Astrocyte (in vitro differentiated cells and primary cell): ENCODE results near the gene AKAP17A. TPM values are rescaled to one million over a fixed set of nuclear protein-coding genes. Genes with fewer than 3 reads are reported as not detected.

Source experiments
- DNase-seq: peaks from one replicate; pipeline ENCODE4 v3.0.0-alpha.2; 2010; ENCODE audit warnings: low read depth
- FAIRE-seq: peaks from 2 replicates; lab custom pipeline; 2011; peaks lifted over from hg19 to GRCh38; lab: Jason Lieb, UNC
- H2AFZ ChIP-seq: 2 replicates; pipeline ENCODE4 v1.6.0; 2012; ENCODE audit warnings: low read depth, low read length, inconsistent platforms
- H3K27ac ChIP-seq: 2 replicates; pipeline ENCODE4 v1.5.1; 2011; ENCODE audit warnings: low read depth, low read length, inconsistent platforms
- H3K27me3 ChIP-seq: 2 replicates; pipeline ENCODE4 v1.6.0; 2011; ENCODE audit warnings: low read length, inconsistent platforms; ENCODE audit not compliant: insufficient read depth
- H3K36me3 ChIP-seq: 2 replicates; pipeline ENCODE4 v1.5.1; 2011; ENCODE audit warnings: low read length, inconsistent platforms; ENCODE audit not compliant: insufficient read depth
- H3K4me1 ChIP-seq: 2 replicates; pipeline ENCODE4 v1.5.1; 2011; ENCODE audit warnings: low read length, inconsistent platforms; ENCODE audit not compliant: insufficient read depth
- H3K4me2 ChIP-seq: 2 replicates; pipeline ENCODE4 v1.6.0; 2012; ENCODE audit warnings: low read length, inconsistent platforms
- H3K4me3 ChIP-seq: 2 replicates; pipeline ENCODE4 v1.5.1; 2011; ENCODE audit warnings: low read depth, mild to moderate bottlenecking, low read length, inconsistent platforms; ENCODE audit not compliant: insufficient read depth
- H3K79me2 ChIP-seq: 2 replicates; pipeline ENCODE4 v1.6.0; 2012; ENCODE audit warnings: mild to moderate bottlenecking, low read length, inconsistent platforms; ENCODE audit not compliant: insufficient read depth
- H3K9ac ChIP-seq: 2 replicates; pipeline ENCODE4 v1.6.0; 2012; ENCODE audit warnings: mild to moderate bottlenecking, low read length, inconsistent platforms
- H3K9me3 ChIP-seq: 2 replicates; pipeline ENCODE4 v1.5.1; 2012; ENCODE audit warnings: low read depth, mild to moderate bottlenecking, low read length, inconsistent platforms; ENCODE audit not compliant: insufficient read depth
- H4K20me1 ChIP-seq: 2 replicates; pipeline ENCODE4 v1.6.0; 2012; ENCODE audit warnings: low read length, inconsistent platforms; ENCODE audit not compliant: insufficient read depth
- H3K27ac Mint-ChIP-seq: one replicate; pipeline ENCODE4 v1.8.0; 2021; ENCODE audit warnings: mild to moderate bottlenecking, mixed read lengths; ENCODE audit not compliant: unreplicated experiment
- H3K27me3 Mint-ChIP-seq: one replicate; pipeline ENCODE4 v1.8.0; 2021; ENCODE audit warnings: low read depth, mixed read lengths; ENCODE audit not compliant: unreplicated experiment
- H3K36me3 Mint-ChIP-seq: one replicate; pipeline ENCODE4 v1.8.0; 2021; ENCODE audit warnings: low read depth, mixed read lengths; ENCODE audit not compliant: unreplicated experiment
- H3K4me1 Mint-ChIP-seq: one replicate; pipeline ENCODE4 v1.8.0; 2021; ENCODE audit warnings: low read depth, mixed read lengths; ENCODE audit not compliant: unreplicated experiment
- H3K4me3 Mint-ChIP-seq: one replicate; pipeline ENCODE4 v1.8.0; 2021; ENCODE audit warnings: mild to moderate bottlenecking, moderate library complexity, mixed read lengths; ENCODE audit not compliant: unreplicated experiment
- H3K9me3 Mint-ChIP-seq: one replicate; pipeline ENCODE4 v1.8.0; 2021; ENCODE audit warnings: mild to moderate bottlenecking, mixed read lengths; ENCODE audit not compliant: unreplicated experiment
- EZH2 ChIP-seq: IDR thresholded peaks from 2 replicates; pipeline ENCODE4 v1.6.1; 2012; ENCODE audit warnings: mild to moderate bottlenecking, low read length, inconsistent platforms; ENCODE audit not compliant: insufficient read depth
- total RNA-seq: library from RNA; stranded (reverse); gene quantifications from 2 replicates; pipeline ENCODE4 v1.2.1, GENCODE V29; 2021
- TF ChIP-seq, protein P1 (sequence below): IDR thresholded peaks from 2 replicates; pipeline ENCODE4 v1.5.1; 2011; ENCODE audit warnings: low read depth, mild to moderate bottlenecking, inconsistent platforms, low read length, moderate library complexity; ENCODE audit not compliant: insufficient read depth

The AKAP17A gene
- total RNA-seq, 1 donor from 2014 or later: 15.9 TPM

DNA sequence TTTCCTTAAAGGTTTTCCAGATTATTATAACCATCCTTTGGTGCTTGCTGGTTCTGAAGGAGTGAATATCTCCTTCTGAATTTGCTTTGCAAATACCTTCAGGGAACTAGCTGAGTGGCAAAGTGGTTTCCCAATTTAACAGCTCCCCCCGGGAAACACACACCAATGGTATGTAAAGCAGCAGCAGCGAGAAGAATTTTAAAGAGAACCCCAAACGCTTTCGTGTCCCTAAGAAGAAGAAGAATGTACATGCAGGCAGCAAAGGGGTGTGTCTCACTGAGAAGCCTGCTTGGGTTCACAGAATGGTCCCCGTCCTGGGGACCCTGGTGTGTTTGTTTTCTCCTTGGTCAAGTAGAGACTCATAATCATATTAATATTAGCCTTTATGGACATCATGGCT is 4.2 kb upstream of the AKAP17A start:
- H3K4me3 Mint-ChIP-seq: no peak overlapping the region
- Histone ChIP-seq H2AFZ (no peak overlapping the region), H3K36me3 (no peaks in the 10 kb centered on the region)

DNA sequence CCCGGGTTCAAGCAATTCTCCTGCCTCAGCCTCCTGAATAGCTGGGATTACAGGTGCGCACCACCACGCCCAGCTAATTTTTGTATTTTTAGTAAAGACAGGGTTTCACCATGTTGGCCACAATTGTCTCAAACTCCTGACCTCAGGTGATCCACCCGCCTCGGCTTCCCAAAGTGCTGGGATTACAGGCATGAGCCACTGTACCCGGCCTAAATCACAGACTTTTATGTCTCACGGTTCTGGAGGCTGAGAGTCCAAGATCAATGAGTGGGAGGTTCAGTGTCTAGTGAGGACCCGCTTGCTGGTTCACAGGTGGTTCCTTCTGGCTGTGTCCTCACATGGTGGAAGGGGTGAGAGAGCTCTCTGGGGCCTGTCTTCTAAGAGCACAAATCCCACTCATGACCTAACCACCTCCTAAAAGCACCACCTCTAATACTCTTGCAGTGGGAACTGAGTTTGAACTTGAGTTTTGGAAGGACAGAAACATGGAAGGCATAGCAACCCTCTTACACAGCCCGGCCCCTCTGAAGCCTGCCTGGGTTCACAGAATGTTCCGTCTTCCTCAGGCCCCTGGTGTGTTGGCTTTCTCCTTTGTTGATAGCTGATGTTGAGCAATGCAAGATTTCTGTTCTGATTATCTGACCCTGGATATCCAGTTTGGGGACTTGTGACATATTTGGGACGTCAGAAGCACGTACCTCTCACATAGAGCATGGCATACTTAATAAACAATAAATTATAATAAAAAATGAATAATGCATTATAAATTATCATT is 1.9 kb upstream of the AKAP17A start:
- TF ChIP-seq EZH2: no peak
- TF ChIP-seq, protein P1, sequence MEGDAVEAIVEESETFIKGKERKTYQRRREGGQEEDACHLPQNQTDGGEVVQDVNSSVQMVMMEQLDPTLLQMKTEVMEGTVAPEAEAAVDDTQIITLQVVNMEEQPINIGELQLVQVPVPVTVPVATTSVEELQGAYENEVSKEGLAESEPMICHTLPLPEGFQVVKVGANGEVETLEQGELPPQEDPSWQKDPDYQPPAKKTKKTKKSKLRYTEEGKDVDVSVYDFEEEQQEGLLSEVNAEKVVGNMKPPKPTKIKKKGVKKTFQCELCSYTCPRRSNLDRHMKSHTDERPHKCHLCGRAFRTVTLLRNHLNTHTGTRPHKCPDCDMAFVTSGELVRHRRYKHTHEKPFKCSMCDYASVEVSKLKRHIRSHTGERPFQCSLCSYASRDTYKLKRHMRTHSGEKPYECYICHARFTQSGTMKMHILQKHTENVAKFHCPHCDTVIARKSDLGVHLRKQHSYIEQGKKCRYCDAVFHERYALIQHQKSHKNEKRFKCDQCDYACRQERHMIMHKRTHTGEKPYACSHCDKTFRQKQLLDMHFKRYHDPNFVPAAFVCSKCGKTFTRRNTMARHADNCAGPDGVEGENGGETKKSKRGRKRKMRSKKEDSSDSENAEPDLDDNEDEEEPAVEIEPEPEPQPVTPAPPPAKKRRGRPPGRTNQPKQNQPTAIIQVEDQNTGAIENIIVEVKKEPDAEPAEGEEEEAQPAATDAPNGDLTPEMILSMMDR: no peak
- H3K4me1 Mint-ChIP-seq: no peaks in the 10 kb centered on the region
- Histone ChIP-seq H3K9me3 (no peaks in the 10 kb centered on the region), H2AFZ (no peak overlapping the region), H3K4me3 (no peak overlapping the region), H3K79me2 (peaks cover 28% of the 10 kb centered on the region), H3K27ac (no peak overlapping the region), H3K4me1 (peaks cover 11% of the 10 kb centered on the region), H4K20me1 (peaks cover 26% of the 10 kb centered on the region), H3K27me3 (no peaks in the 10 kb centered on the region), H3K9ac (no peak overlapping the region), H3K36me3 (peaks cover 7% of the 10 kb centered on the region), H3K4me2 (no peak overlapping the region)
- H3K9me3 Mint-ChIP-seq: peaks cover 4% of the 10 kb centered on the region
- no peak overlapping the region for H3K4me3 Mint-ChIP-seq
- H3K27me3 Mint-ChIP-seq: no peaks in the 10 kb centered on the region
- DNase-seq: no peak
- H3K27ac Mint-ChIP-seq: no peak overlapping the region
- no peaks in the 10 kb centered on the region for H3K36me3 Mint-ChIP-seq
- no peak for FAIRE-seq

More for the DNA sequence above, 4.2 kb upstream of the AKAP17A start:
- Mint-ChIP-seq H3K36me3 (no peaks in the 10 kb centered on the region), H3K27ac (no peak overlapping the region), H3K9me3 (no peaks in the 10 kb centered on the region), H3K27me3 (no peaks in the 10 kb centered on the region), H3K4me1 (no peaks in the 10 kb centered on the region)
- H3K27ac ChIP-seq: no peak overlapping the region
- H3K79me2 ChIP-seq: peaks cover 4% of the 10 kb centered on the region
- DNase-seq (no peak), FAIRE-seq (no peak)
- H3K27me3 ChIP-seq: no peaks in the 10 kb centered on the region
- peaks cover 3% of the 10 kb centered on the region for H4K20me1 ChIP-seq
- no peak overlapping the region for H3K4me3 ChIP-seq
- H3K4me1 ChIP-seq: no peaks in the 10 kb centered on the region
- TF ChIP-seq EZH2: no peak
- TF ChIP-seq, protein P1: no peak
- no peak overlapping the region for H3K4me2 ChIP-seq
- no peaks in the 10 kb centered on the region for H3K9me3 ChIP-seq
- no peak overlapping the region for H3K9ac ChIP-seq
